ENCODE results near the gene SPSB3. TPM values are rescaled to one million over a fixed set of nuclear protein-coding genes. Genes with fewer than 3 reads are reported as not detected.
"Not testable (repeated sequence)": the region's sequence is repeated elsewhere in the genome, so short reads cannot be mapped to it uniquely, and the experiment has no call there.

Gene SPSB3
- total RNA-seq, 1 donor from 2014 or later = 40.3 TPM

DNA sequence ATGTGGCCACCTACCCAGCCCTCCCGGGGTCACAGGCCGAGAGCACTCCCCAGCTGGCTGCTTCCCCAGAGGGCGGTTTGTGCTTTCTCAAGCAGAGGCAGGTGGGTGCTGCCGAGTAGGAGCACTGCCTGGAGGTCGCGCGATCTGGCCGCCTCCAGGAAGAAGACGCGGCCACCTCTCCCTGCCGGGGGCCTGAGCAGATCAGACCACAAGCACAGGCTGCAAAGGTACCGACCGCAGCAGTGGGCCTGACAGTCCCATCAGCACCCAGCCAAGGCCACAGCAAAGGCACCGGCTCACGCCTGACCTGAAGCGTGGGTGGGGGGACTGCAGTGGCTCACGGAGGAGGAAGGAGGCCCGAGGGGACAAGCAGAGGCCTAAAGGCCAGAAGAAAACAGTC is 26.3 kb upstream of the SPSB3 start:
- ATAC-seq (ENCODE audit: low read depth) = no peak
- H3K4me1 Mint-ChIP-seq = no peaks in the 10 kb centered on the region
- TF ChIP-seq, protein P1, sequence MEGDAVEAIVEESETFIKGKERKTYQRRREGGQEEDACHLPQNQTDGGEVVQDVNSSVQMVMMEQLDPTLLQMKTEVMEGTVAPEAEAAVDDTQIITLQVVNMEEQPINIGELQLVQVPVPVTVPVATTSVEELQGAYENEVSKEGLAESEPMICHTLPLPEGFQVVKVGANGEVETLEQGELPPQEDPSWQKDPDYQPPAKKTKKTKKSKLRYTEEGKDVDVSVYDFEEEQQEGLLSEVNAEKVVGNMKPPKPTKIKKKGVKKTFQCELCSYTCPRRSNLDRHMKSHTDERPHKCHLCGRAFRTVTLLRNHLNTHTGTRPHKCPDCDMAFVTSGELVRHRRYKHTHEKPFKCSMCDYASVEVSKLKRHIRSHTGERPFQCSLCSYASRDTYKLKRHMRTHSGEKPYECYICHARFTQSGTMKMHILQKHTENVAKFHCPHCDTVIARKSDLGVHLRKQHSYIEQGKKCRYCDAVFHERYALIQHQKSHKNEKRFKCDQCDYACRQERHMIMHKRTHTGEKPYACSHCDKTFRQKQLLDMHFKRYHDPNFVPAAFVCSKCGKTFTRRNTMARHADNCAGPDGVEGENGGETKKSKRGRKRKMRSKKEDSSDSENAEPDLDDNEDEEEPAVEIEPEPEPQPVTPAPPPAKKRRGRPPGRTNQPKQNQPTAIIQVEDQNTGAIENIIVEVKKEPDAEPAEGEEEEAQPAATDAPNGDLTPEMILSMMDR (IDR thresholded peaks at IDR 0.05) = no peak
- H3K27me3 Mint-ChIP-seq = no peaks in the 10 kb centered on the region
- peaks cover 34% of the 10 kb centered on the region for H3K36me3 Mint-ChIP-seq (ENCODE audit: low read depth)
- POLR2A ChIA-PET = interaction anchor here (0.5 kb wide), 1 partner anchor 26 kb away, joined by 3 read pairs; no protein-coding TSS in a partner anchor
- intact Hi-C loops (cut with micrococcal nuclease) = no loop called here
- DNase-seq = no peak
- CTCF ChIA-PET = no interaction called here
- H3K9me3 Mint-ChIP-seq = no peaks in the 10 kb centered on the region
- no peak overlapping the region for H3K27ac Mint-ChIP-seq
- H3K4me3 Mint-ChIP-seq = no peak overlapping the region

DNA sequence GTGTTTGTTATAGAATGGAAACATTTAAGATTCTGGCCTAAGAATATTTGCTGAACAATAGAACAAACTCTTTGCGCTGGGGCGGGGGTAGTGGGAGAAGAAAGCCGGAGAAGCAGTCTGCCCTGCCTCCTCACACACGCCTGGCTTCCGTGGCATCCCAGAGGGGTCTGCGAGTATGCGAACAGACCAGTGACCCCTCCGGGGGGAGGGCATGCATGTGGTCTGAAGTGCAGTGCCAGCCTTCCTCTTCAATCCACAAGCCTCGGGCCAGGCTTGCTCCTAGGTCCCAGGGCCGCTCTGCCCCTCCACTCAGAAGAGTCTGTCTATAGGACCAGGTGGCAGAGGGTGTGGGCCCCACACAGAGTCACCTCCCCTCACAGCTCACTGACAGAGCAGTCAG is 25.3 kb upstream of the SPSB3 start:
- no peak for ATAC-seq (ENCODE audit: low read depth)
- Mint-ChIP-seq H3K36me3 (ENCODE audit: low read depth) (peaks cover 26% of the 10 kb centered on the region), H3K27ac (no peak overlapping the region), H3K4me3 (no peak overlapping the region), H3K4me1 (no peaks in the 10 kb centered on the region), H3K9me3 (no peaks in the 10 kb centered on the region), H3K27me3 (no peaks in the 10 kb centered on the region)
- ChIA-PET POLR2A (no interaction called here), CTCF (no interaction called here)
- intact Hi-C loops (cut with micrococcal nuclease) = no loop called here
- TF ChIP-seq, protein P1 (IDR thresholded peaks at IDR 0.05) = no peak
- DNase-seq = no peak

DNA sequence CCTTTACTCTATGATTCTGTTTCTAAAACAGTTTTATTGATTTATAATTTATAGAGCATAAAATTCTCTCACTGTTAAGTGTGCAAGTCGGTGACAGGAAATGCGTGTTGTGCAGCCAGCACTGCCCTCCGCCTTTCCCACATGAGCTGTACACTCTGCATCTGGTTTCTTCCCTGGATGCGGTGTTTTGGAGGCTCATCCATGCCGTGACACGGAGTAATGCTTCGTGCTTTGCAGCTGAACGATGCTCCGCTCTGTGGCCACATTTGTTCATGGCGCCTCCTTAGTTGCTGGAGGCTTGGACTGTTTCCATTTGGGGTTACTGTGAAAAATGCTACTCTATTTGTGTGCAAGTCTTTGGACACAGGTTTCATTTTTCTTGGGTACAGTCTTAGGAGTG is 18.3 kb upstream of the SPSB3 start:
- intact Hi-C loops (cut with micrococcal nuclease) = no loop called here
- H3K27me3 Mint-ChIP-seq = no peaks in the 10 kb centered on the region
- H3K36me3 Mint-ChIP-seq (ENCODE audit: low read depth) = peaks cover 7% of the 10 kb centered on the region
- ChIA-PET POLR2A (no interaction called here), CTCF (no interaction called here)
- H3K4me1 Mint-ChIP-seq = no peaks in the 10 kb centered on the region
- H3K9me3 Mint-ChIP-seq = peaks cover 6% of the 10 kb centered on the region
- ATAC-seq (ENCODE audit: low read depth) (no peak), DNase-seq (no peak)
- H3K27ac Mint-ChIP-seq = no peak overlapping the region
- no peak overlapping the region for H3K4me3 Mint-ChIP-seq
- TF ChIP-seq, protein P1 (IDR thresholded peaks at IDR 0.05) = no peak

GRCh38 chr16:1799263-1799662 is 16.9 kb upstream of the SPSB3 start:
- H3K4me3 Mint-ChIP-seq, CTCF ChIA-PET: not testable (repeated sequence)

GRCh38 chr16:1794908-1795666 is 12.7 kb upstream of the SPSB3 start:
- H3K36me3 Mint-ChIP-seq (ENCODE audit: low read depth) = peaks cover 2% of the 10 kb centered on the region
- H3K4me1 Mint-ChIP-seq = no peaks in the 10 kb centered on the region
- ATAC-seq (ENCODE audit: low read depth) = no peak
- ChIA-PET CTCF (no interaction called here), POLR2A (interaction anchor here (0.6 kb wide), 1 partner anchor 1613 kb away, joined by 4 read pairs; no protein-coding TSS in a partner anchor)
- DNase-seq = no peak
- no peak overlapping the region for H3K27ac Mint-ChIP-seq
- no peaks in the 10 kb centered on the region for H3K27me3 Mint-ChIP-seq
- no peak overlapping the region for H3K4me3 Mint-ChIP-seq
- TF ChIP-seq, protein P1 (IDR thresholded peaks at IDR 0.05) = no peak
- H3K9me3 Mint-ChIP-seq = peaks cover 6% of the 10 kb centered on the region
- intact Hi-C loops (cut with micrococcal nuclease) = no loop called here

More at GRCh38 chr16:1799263-1799662, 16.9 kb upstream of the SPSB3 start:
- ATAC-seq (ENCODE audit: low read depth); H3K9me3 Mint-ChIP-seq; intact Hi-C loops (cut with micrococcal nuclease); DNase-seq; POLR2A ChIA-PET; H3K36me3 Mint-ChIP-seq (ENCODE audit: low read depth); H3K27ac Mint-ChIP-seq; H3K4me1 Mint-ChIP-seq; H3K27me3 Mint-ChIP-seq: not testable (repeated sequence)

All from activated B cell treated with CpG ODN at 0.5 μM for 24 hours (primary cell).